Ascending aorta (tissue), 2 donors: ENCODE data around the gene VLDLR. TPM values are rescaled to one million over a fixed set of nuclear protein-coding genes. Genes with fewer than 3 reads are reported as not detected.

Experiments used
- DNase-seq, 2 donors: peaks; one replicate each; pipeline ENCODE4 v3.0.0-alpha.2; 2019; ENCODE audit warnings: low spot score in 2 of 2
- H3K27ac ChIP-seq, 2 donors: fragments of 200-600 bp; sonication (generic); one replicate each; pipeline ENCODE4 v1.5.1; 2016 to 2017; ENCODE audit warnings: mild to moderate bottlenecking in 1 of 2
- H3K27me3 ChIP-seq: fragments of 200-600 bp; sonication (generic); one replicate; pipeline ENCODE4 v1.5.1; 2017
- H3K36me3 ChIP-seq, 2 donors: fragments of 200-600 bp; sonication (generic); one replicate each; pipeline ENCODE4 v1.5.1; 2016
- H3K4me1 ChIP-seq, 2 donors: fragments of 200-600 bp; sonication (generic); one replicate each; pipeline ENCODE4 v1.5.1; 2016 to 2017; ENCODE audit warnings: mild to moderate bottlenecking in 1 of 2
- H3K4me3 ChIP-seq, 2 donors: fragments of 200-600 bp; sonication (generic); one replicate each; pipeline ENCODE4 v1.5.1; 2016 to 2017; ENCODE audit warnings: mild to moderate bottlenecking in 1 of 2
- H3K9me3 ChIP-seq, 2 donors: fragments of 200-600 bp; sonication (generic); one replicate each; pipeline ENCODE4 v1.5.1; 2016
- CTCF ChIP-seq, 3 experiments: fragments of 200-600 bp in 2 of 3; fragments of 450-650 bp in 1 of 3; sonication (generic) in 2 of 3; IDR thresholded peaks; one replicate each; pipeline ENCODE4 v1.5.1; 2016 to 2019; ENCODE audit warnings: antibody characterized with exemption in 3 of 3, mild to moderate bottlenecking in 1 of 3, moderate library complexity in 1 of 3
- intact Hi-C: fragments of 100-400 bp; cut with DNase I; formaldehyde crosslinking; loops from one replicate; pipeline ENCODE4 v1.15.1; 2023
- total RNA-seq: library from RNA; depleted of rRNA; stranded (reverse); fragments of >200 nt; gene quantifications from one replicate; pipeline ENCODE4 v1.1.0, GENCODE V29; 2016

Gene VLDLR
- total RNA-seq, 1 donor from 2014 or later: 4.9 TPM

- H3K4me1 ChIP-seq: no peaks in the 10 kb centered on the region
- no peak for TF ChIP-seq CTCF (IDR thresholded peaks at IDR 0.05)
- no peaks in the 10 kb centered on the region for H3K9me3 ChIP-seq
- H3K4me3 ChIP-seq: no peak overlapping the region
- H3K27ac ChIP-seq: no peak overlapping the region
- no peak for DNase-seq
- H3K27me3 ChIP-seq: no peaks in the 10 kb centered on the region
- intact Hi-C loops: no loop called here
- H3K36me3 ChIP-seq: no peaks in the 10 kb centered on the region
Measured at GRCh38 chr9:2686911-2687310, 65.3 kb downstream of the VLDLR start.

GRCh38 chr9:2688636-2689035 lies 67.0 kb downstream of the VLDLR start:
- intact Hi-C loops: no loop called here
- TF ChIP-seq CTCF (IDR thresholded peaks at IDR 0.05): no peak
- no peaks in the 10 kb centered on the region for H3K36me3 ChIP-seq
- no peaks in the 10 kb centered on the region for H3K9me3 ChIP-seq
- H3K27ac ChIP-seq: no peak overlapping the region
- H3K27me3 ChIP-seq: no peaks in the 10 kb centered on the region
- no peaks in the 10 kb centered on the region for H3K4me1 ChIP-seq
- H3K4me3 ChIP-seq: no peak overlapping the region
- no peak for DNase-seq

- no peak for DNase-seq
- intact Hi-C loops: no loop called here
- Histone ChIP-seq H3K9me3 (no peaks in the 10 kb centered on the region), H3K4me3 (no peak overlapping the region), H3K27ac (no peak overlapping the region), H3K27me3 (no peaks in the 10 kb centered on the region), H3K4me1 (no peaks in the 10 kb centered on the region), H3K36me3 (no peaks in the 10 kb centered on the region)
- TF ChIP-seq CTCF (IDR thresholded peaks at IDR 0.05): no peak
Measured at GRCh38 chr9:2691212-2691611, 69.6 kb downstream of the VLDLR start.

- Histone ChIP-seq H3K4me3 (no peak overlapping the region), H3K27me3 (no peaks in the 10 kb centered on the region), H3K36me3 (no peaks in the 10 kb centered on the region), H3K9me3 (no peaks in the 10 kb centered on the region), H3K4me1 (no peaks in the 10 kb centered on the region), H3K27ac (no peak overlapping the region)
- DNase-seq: no peak
- intact Hi-C loops: no loop called here
- no peak for TF ChIP-seq CTCF (IDR thresholded peaks at IDR 0.05)
Measured at GRCh38 chr9:2691626-2692025, 70.0 kb downstream of the VLDLR start.

- TF ChIP-seq CTCF (IDR thresholded peaks at IDR 0.05): no peak
- no peaks in the 10 kb centered on the region for H3K4me1 ChIP-seq
- intact Hi-C loops: no loop called here
- no peak overlapping the region for H3K27ac ChIP-seq
- H3K27me3 ChIP-seq: no peaks in the 10 kb centered on the region
- no peak for DNase-seq
- no peaks in the 10 kb centered on the region for H3K36me3 ChIP-seq
- no peaks in the 10 kb centered on the region for H3K9me3 ChIP-seq
- H3K4me3 ChIP-seq: no peak overlapping the region
Measured at GRCh38 chr9:2693056-2693455, 71.5 kb downstream of the VLDLR start.

GRCh38 chr9:2697492-2697891 lies 75.9 kb downstream of the VLDLR start:
- no peaks in the 10 kb centered on the region for H3K9me3 ChIP-seq
- no peak for DNase-seq
- no peak overlapping the region for H3K27ac ChIP-seq
- H3K36me3 ChIP-seq: no peaks in the 10 kb centered on the region
- intact Hi-C loops: no loop called here
- no peak overlapping the region for H3K4me3 ChIP-seq
- no peak for TF ChIP-seq CTCF (IDR thresholded peaks at IDR 0.05)
- no peaks in the 10 kb centered on the region for H3K4me1 ChIP-seq
- H3K27me3 ChIP-seq: no peaks in the 10 kb centered on the region
